Lung (tissue), 12 donors: Measurements from ENCODE around the gene IFNE. TPM values are rescaled to one million over a fixed set of nuclear protein-coding genes. Genes with fewer than 3 reads are reported as not detected.
A peak's percentile ranks its signal among the peaks of the same experiment; 100 is the strongest.
"Not testable (repeated sequence)": the region's sequence is repeated elsewhere in the genome, so short reads cannot be mapped to it uniquely, and the experiment has no call there.

Source experiments
- ATAC-seq: fragments of 200-7000 bp; cut with Tn5 transposase; one replicate; pipeline ENCODE4 v1.9.1; 2020; ENCODE audit warnings: moderate number of reproducible peaks; ENCODE audit not compliant: insufficient read depth, low FRiP score
- DNase-seq, 3 donors: peaks; one replicate each; pipeline ENCODE4 v3.0.0-alpha.2; 2013 to 2017
- H3K27ac ChIP-seq, 2 donors: one replicate each; pipeline ENCODE4 v1.5.1; 2013; ENCODE audit warnings: mild to moderate bottlenecking in 2 of 2, moderate library complexity in 2 of 2, control low read depth in 1 of 2, inconsistent platforms in 1 of 2, low read depth in 1 of 2, low read length in 1 of 2
- H3K27me3 ChIP-seq, 3 donors: one replicate each; pipeline ENCODE4 v1.5.1; 2013; ENCODE audit warnings: low read length in 2 of 3; ENCODE audit not compliant: control insufficient read depth in 3 of 3, insufficient read depth in 3 of 3
- H3K36me3 ChIP-seq, 4 donors: one replicate each; pipeline ENCODE4 v1.5.1; 2013; ENCODE audit warnings: low read length in 4 of 4, mild to moderate bottlenecking in 1 of 4, moderate library complexity in 1 of 4; ENCODE audit not compliant: control insufficient read depth in 4 of 4, insufficient read depth in 4 of 4
- H3K4me1 ChIP-seq, 5 donors: one replicate each; pipeline ENCODE4 v1.5.1; 2013; ENCODE audit warnings: low read length in 5 of 5, mild to moderate bottlenecking in 2 of 5, moderate library complexity in 1 of 5; ENCODE audit not compliant: control insufficient read depth in 5 of 5, insufficient read depth in 5 of 5
- H3K4me3 ChIP-seq: one replicate; pipeline ENCODE4 v1.5.1; 2013; ENCODE audit warnings: mild to moderate bottlenecking, control low read depth, moderate library complexity
- H3K9ac ChIP-seq, 2 donors: one replicate each; pipeline ENCODE4 v1.5.1; 2013; ENCODE audit warnings: low read length in 2 of 2, control low read depth in 1 of 2; ENCODE audit not compliant: insufficient read depth in 1 of 2
- H3K9me3 ChIP-seq, 4 donors: one replicate each; pipeline ENCODE4 v1.5.1; 2013; ENCODE audit warnings: low read length in 3 of 4, mild to moderate bottlenecking in 1 of 4, moderate library complexity in 1 of 4; ENCODE audit not compliant: control insufficient read depth in 4 of 4, insufficient read depth in 3 of 4
- CTCF ChIP-seq: IDR thresholded peaks from 2 replicates; pipeline ENCODE4 v1.5.1; 2012; ENCODE audit warnings: mild to moderate bottlenecking; ENCODE audit errors: control extremely low read depth, extremely low read depth
- WGBS, 2 donors: extraction: QIAGEN DNeasy Blood & Tissue Kit; methylation state at CpG; one replicate each; pipeline ENCODE4 v1.1.7; 2013; 5-methylcytosine and 5-hydroxymethylcytosine counted together
- polyA plus RNA-seq, 2 donors: library from polyadenylated mRNA; stranded (reverse); fragments of 200-250 nt; gene quantifications; one replicate each; pipeline ENCODE4 v1.2.1, GENCODE V29; 2013
- total RNA-seq, 2 donors: library from RNA; depleted of rRNA in 1 of 2; stranded (reverse); fragments of >200 nt in 1 of 2; gene quantifications; one replicate each; pipeline ENCODE4 v1.2.1, GENCODE V29; 2014 to 2021
- donor health status: control.
- donor health status: control.
- donor health status: Bipolar disorder and iron deficiency.
- donor health status: healthy.
- donor health status: DM: yes; HTN: yes; CAD: no.

The IFNE gene
- total and polyA plus RNA-seq, 4 donors: 0.20 TPM; not detected in 3

- TF ChIP-seq CTCF: peak; percentile 30
- no peak overlapping the region for H3K4me3 ChIP-seq
- no peak overlapping the region for H3K27ac ChIP-seq
- ATAC-seq (no peak), DNase-seq (peak in 2 of 3 donors; percentile 4 to 13)
- H3K9me3 ChIP-seq: no peaks in the 10 kb centered on the region
- H3K4me1 ChIP-seq: no peaks in the 10 kb centered on the region
- no peak overlapping the region for H3K9ac ChIP-seq
- no peaks in the 10 kb centered on the region for H3K27me3 ChIP-seq
- H3K36me3 ChIP-seq: no peaks in the 10 kb centered on the region
Measured at GRCh38 chr9:21455320-21455719, 26.8 kb downstream of the IFNE start.

- WGBS, 2 donors: 76 to 95% methylated on average over 2 of the region's 2 CpGs
- DNase-seq (no peak), ATAC-seq (no peak)
- Histone ChIP-seq H3K9ac (no peak overlapping the region), H3K4me3 (no peak overlapping the region), H3K36me3 (no peaks in the 10 kb centered on the region), H3K27me3 (no peaks in the 10 kb centered on the region), H3K9me3 (no peaks in the 10 kb centered on the region), H3K4me1 (no peaks in the 10 kb centered on the region), H3K27ac (no peak overlapping the region)
- TF ChIP-seq CTCF: no peak
Measured at GRCh38 chr9:21454149-21454548, 28.0 kb downstream of the IFNE start.

- TF ChIP-seq CTCF: no peak
- no peaks in the 10 kb centered on the region for H3K9me3 ChIP-seq
- H3K27me3 ChIP-seq: no peaks in the 10 kb centered on the region
- no peak overlapping the region for H3K9ac ChIP-seq
- ATAC-seq (no peak), DNase-seq (no peak)
- no peak overlapping the region for H3K4me3 ChIP-seq
- 79 to 81% methylated on average over 4 of the region's 4 CpGs for WGBS, 2 donors
- H3K36me3 ChIP-seq: no peaks in the 10 kb centered on the region
- H3K27ac ChIP-seq: no peak overlapping the region
- no peaks in the 10 kb centered on the region for H3K4me1 ChIP-seq
Measured at GRCh38 chr9:21452681-21453080, 29.4 kb downstream of the IFNE start.

DNA sequence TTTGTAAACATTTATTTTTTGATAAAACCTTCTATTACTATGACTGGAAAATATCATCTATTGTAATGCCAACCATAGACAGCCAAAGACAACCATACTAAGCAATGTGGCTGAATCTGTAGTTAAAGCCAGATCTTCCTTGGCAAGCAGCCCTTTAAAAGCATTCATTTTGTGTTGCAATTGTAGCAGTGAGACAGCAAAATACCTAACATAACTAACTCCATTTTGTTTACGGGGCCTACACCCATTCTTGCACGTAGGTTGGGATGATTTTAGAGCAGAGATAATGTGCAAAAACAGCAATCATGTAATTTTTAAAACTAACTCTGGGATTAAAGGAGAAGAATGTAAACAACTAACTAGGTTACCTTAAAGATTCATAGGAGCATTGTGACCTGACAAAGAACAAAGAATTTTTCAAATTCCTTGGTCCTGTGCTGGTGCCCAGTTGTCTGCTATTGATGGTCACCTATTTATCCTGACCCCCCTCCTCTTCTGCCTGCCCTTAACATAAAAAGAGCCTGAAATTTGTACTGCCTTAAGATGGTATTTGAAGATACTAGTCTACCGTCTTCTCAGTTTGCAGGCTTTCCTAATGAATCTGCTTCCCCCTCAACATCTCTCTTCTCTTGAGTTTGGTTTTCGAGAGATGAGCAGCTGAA, 31.2 kb downstream of the IFNE start:
- DNase-seq (no peak), ATAC-seq (no peak)
- Histone ChIP-seq H3K9ac (no peak overlapping the region), H3K36me3 (no peaks in the 10 kb centered on the region), H3K9me3 (no peaks in the 10 kb centered on the region), H3K4me1 (no peaks in the 10 kb centered on the region), H3K27ac (no peak overlapping the region), H3K27me3 (no peaks in the 10 kb centered on the region), H3K4me3 (no peak overlapping the region)
- WGBS, 2 donors: 78 to 88% methylated on average over 4 of the region's 4 CpGs
- TF ChIP-seq CTCF: no peak

GRCh38 chr9:21449312-21449711, 32.8 kb downstream of the IFNE start:
- not testable (repeated sequence) for H3K27me3 ChIP-seq, H3K4me3 ChIP-seq, H3K4me1 ChIP-seq, H3K36me3 ChIP-seq, ATAC-seq, DNase-seq, H3K9ac ChIP-seq, H3K9me3 ChIP-seq, H3K27ac ChIP-seq
- 87 to 96% methylated on average over 5 of the region's 5 CpGs for WGBS, 2 donors
